Stimulated activated naive CD8-positive, alpha-beta T cell treated with anti-CD3 and anti-CD28 coated beads, Interleukin-15, Interleukin-2, amounts not matched to agents 100 ng/mL and 50 ng/mL, for 24 hours (primary cell): Measurements from ENCODE around the gene CNNM4.

Experiments used
- H3K27ac Mint-ChIP-seq: one replicate; pipeline ENCODE4 v1.8.0; 2021; ENCODE audit warnings: mild to moderate bottlenecking, mixed read lengths
- H3K27me3 Mint-ChIP-seq: one replicate; pipeline ENCODE4 v1.8.0; 2021; ENCODE audit warnings: mixed read lengths
- H3K36me3 Mint-ChIP-seq: one replicate; pipeline ENCODE4 v1.8.0; 2021; ENCODE audit warnings: low read depth, mixed read lengths
- H3K4me1 Mint-ChIP-seq: one replicate; pipeline ENCODE4 v1.8.0; 2021; ENCODE audit warnings: low read depth, mixed read lengths
- H3K4me3 Mint-ChIP-seq: one replicate; pipeline ENCODE4 v1.8.0; 2021; ENCODE audit warnings: mild to moderate bottlenecking, mixed read lengths
- H3K9me3 Mint-ChIP-seq: one replicate; pipeline ENCODE4 v1.8.0; 2021; ENCODE audit warnings: mixed read lengths

Gene CNNM4

DNA sequence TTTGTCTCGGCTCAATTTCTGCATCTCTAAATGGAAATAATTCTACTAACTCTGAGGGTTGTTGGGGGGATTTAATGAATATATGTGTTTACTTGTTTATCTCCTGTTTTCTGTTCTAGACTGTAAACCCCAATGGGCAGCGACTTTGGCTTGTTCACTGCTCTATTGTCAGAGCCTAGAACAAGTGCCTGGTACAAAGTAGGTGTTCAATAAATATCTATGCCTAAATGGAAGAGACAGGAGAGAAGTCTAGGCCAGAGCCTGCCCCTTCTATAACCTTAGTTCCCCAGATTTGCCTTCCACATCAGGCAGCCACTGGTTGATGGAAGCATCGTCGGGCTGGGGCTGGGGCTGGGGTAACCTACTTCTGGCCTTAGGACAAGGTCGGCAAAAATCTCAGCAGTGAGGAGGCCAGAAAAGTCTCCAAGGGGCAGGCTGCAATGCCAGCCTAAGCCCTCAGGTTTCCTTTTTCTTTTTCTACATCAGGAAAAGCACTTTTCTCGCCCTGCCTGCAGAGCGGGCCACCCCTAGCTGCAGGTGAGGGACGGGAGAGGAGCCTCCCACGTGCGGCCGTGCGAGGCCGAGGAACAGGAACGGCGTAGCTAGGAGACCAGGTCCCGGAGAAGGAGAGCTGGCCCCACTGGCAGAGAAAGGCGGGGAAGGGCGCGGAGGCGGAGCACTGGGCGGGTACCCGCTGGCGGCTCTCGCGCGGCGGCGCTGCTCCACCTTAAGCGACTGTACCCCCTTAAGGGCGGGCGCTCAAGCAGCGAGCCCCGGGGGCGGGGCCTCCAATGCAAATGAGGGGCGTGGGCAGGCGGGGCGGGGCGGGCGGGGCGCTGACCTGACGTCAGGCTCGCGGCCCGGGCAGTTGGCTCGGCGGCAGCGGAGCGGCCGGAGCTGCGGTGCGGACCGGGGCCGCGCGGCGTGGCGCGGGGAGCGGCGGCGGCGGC, at the start of gene CNNM4:
CNNM4 (plus strand) TSS at position 867 of the 950 bp plus-strand sequence. CDS start 98 bp downstream, outside the sequence.
- no peaks in the 10 kb centered on the region for H3K27me3 Mint-ChIP-seq
- H3K27ac Mint-ChIP-seq = peak within 1 kb of the TSS; percentile 83
- H3K4me3 Mint-ChIP-seq = peak within 1 kb of the TSS; percentile 82
- peaks cover 50% of the 10 kb centered on the region for H3K4me1 Mint-ChIP-seq
- H3K9me3 Mint-ChIP-seq = no peaks in the 10 kb centered on the region
- no peaks in the 10 kb centered on the region for H3K36me3 Mint-ChIP-seq

DNA sequence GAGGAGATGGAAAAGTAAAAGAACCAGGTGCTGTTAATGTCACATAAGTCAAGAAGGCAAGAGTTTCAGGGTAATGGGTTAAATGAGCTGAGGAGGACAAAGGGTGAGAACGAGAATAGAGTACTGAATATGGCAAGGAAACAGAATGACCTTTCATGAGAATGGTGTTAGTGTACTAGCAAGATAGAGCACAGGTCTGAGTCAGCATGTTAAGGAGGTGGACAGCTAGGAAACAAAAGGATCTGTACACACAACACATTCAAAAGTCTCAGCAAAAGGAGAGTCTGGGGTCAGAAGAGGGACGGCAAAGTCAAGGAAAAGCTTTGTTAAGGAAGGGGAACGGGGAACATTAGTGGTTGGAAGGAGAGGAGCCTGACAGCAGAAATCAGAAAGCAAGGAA, 49.7 kb upstream of the CNNM4 start:
- Mint-ChIP-seq H3K27ac (peak overlapping the region; percentile 49), H3K4me1 (no peaks in the 10 kb centered on the region), H3K4me3 (no peak overlapping the region), H3K36me3 (peaks cover 39% of the 10 kb centered on the region), H3K27me3 (no peaks in the 10 kb centered on the region), H3K9me3 (no peaks in the 10 kb centered on the region)

DNA sequence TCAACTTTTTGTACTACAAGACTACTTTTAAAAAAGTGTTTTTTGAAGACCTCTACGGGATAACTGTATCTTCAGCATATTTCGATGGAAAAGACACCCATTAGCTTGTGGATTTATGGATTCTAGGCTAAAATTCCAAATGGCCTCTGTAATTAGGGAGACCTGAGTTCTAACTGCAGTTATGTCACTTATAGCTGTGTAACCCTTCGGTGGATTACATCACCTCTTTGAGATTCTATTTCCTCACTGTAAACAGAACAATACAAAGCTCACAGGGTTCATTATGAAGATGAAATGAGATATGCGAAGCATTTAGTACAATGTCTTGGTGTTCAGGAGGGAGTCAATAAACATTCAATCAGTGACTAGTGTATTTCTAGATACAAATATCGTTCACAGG, 45.0 kb upstream of the CNNM4 start:
- H3K4me3 Mint-ChIP-seq = no peak overlapping the region
- no peaks in the 10 kb centered on the region for H3K27me3 Mint-ChIP-seq
- H3K9me3 Mint-ChIP-seq = no peaks in the 10 kb centered on the region
- H3K4me1 Mint-ChIP-seq = no peaks in the 10 kb centered on the region
- H3K27ac Mint-ChIP-seq = no peak overlapping the region
- peaks cover 12% of the 10 kb centered on the region for H3K36me3 Mint-ChIP-seq

DNA sequence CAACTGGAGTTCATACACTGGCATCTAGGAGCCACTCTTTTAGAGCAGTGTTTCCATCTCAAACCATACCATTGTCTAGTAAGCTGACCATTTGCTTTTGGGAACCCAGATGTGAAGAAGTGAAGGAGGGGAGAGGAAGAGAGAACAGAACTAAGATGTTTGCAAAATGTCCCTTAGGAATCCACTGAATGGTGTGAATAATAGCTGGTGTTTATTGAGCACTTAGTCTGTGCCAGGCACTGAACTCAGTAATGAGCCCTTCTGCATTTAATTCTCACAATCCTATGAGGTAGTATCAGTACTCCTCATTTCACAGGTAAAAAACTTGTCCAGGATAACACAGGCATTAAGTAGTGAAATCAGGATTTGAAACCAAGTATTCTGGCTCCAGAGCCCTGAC, 44.3 kb upstream of the CNNM4 start:
- H3K36me3 Mint-ChIP-seq = peaks cover 9% of the 10 kb centered on the region
- no peaks in the 10 kb centered on the region for H3K27me3 Mint-ChIP-seq
- H3K27ac Mint-ChIP-seq = no peak overlapping the region
- H3K4me1 Mint-ChIP-seq = no peaks in the 10 kb centered on the region
- H3K4me3 Mint-ChIP-seq = no peak overlapping the region
- H3K9me3 Mint-ChIP-seq = no peaks in the 10 kb centered on the region

DNA sequence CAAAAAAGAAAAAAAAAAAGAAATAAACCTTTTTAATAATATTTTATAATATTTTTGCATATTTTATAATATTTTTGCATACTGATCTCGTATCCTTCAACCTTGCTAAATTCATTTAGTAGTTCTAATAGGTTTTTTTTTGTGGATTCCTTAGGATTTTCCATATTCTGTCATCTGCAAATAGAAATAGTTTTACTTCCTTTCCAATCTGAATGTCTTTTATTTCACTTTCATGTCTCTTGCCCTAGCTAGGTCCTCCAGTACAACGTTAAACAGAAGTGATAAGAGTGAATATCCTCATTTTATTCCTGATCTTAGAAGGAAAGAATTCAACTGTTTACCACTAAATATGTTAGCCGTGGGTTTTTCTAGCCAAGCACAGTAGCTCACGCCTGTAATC, 34.6 kb upstream of the CNNM4 start:
- Mint-ChIP-seq H3K27ac (no peak overlapping the region), H3K4me3 (no peak overlapping the region), H3K9me3 (no peaks in the 10 kb centered on the region), H3K4me1 (no peaks in the 10 kb centered on the region), H3K36me3 (peaks cover 32% of the 10 kb centered on the region), H3K27me3 (no peaks in the 10 kb centered on the region)

DNA sequence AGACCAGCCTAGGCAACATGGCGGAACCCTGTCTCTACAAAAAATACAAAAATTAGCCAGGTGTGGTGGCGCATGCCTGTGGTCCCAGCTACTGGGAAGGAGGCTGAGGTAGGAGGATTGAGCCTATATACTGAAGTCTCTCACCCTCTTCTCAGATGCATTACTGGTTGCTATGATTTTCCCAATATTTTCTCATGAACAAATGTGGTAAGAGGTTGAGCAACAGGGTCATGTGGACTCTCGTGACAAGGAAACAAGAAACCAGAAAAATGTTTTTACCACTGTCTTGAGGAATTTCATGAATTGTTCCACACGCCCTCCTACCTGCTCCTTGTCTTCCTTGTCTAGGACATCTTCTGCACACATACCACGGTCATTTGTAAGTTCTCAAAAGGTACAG, 33.3 kb upstream of the CNNM4 start:
- Mint-ChIP-seq H3K4me3 (no peak overlapping the region), H3K27me3 (no peaks in the 10 kb centered on the region), H3K36me3 (peaks cover 36% of the 10 kb centered on the region), H3K27ac (no peak overlapping the region), H3K4me1 (no peaks in the 10 kb centered on the region), H3K9me3 (no peaks in the 10 kb centered on the region)

DNA sequence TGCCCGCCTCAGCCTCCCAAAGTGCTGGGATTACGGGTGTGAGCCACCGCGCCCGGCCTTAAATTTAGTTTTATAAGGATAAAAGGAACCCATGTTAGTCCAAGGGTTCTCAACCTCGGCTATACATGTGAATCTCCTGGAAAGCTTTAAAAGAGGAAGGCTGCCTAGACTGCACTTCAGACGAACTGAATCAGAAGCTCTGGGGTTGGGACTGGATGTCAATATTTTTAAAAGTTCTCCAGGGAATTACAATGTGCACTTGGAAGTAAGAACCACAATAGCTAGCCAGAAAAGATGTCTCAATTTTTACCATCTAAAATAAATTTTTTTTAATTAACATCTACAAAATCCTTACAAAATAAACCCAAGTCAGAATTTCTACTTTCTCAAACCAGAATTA, 31.0 kb upstream of the CNNM4 start:
- Mint-ChIP-seq H3K27ac (no peak overlapping the region), H3K4me3 (no peak overlapping the region), H3K36me3 (peaks cover 37% of the 10 kb centered on the region), H3K9me3 (no peaks in the 10 kb centered on the region), H3K27me3 (no peaks in the 10 kb centered on the region), H3K4me1 (no peaks in the 10 kb centered on the region)

DNA sequence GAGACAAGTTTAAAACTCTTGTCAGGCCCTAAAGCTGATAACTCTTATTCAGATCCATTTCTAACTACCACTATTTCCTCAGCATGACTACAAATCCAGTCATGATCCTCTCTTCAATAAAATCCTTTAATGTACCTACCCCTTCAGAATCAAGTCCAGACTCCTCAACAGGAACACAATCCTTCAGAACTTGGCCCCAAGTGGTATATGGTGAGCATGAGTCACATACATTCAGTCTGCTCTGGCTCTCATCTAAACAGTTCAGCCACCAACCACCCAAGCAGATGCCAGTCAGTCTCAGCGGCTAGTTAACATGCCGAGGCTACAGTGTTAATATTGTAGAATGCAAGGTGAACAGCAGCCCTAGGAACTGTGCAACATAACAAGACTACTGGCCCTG, 30.5 kb upstream of the CNNM4 start:
- H3K4me3 Mint-ChIP-seq = no peak overlapping the region
- H3K4me1 Mint-ChIP-seq = peaks cover 3% of the 10 kb centered on the region
- H3K9me3 Mint-ChIP-seq = no peaks in the 10 kb centered on the region
- no peak overlapping the region for H3K27ac Mint-ChIP-seq
- peaks cover 38% of the 10 kb centered on the region for H3K36me3 Mint-ChIP-seq
- no peaks in the 10 kb centered on the region for H3K27me3 Mint-ChIP-seq

DNA sequence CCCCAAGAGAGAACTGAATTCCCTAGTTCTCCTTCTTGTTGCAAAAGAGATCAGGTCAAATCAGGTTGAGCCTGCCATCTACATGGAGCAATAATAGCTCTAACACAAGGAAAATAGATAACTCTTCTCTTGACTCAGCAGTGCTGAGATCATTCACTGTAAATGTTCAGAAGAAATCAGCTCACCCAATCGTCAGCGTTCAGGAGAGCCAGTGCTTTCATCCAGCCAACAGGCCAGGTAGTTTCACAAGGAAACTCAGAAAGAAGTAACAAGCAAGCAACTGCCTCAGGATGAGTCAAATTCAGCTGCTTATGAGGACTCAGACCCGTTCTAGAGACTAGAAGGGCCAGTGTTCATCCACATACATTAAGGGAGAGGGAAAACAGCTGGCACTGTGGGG, 26.8 kb upstream of the CNNM4 start:
- no peaks in the 10 kb centered on the region for H3K9me3 Mint-ChIP-seq
- no peaks in the 10 kb centered on the region for H3K27me3 Mint-ChIP-seq
- peaks cover 34% of the 10 kb centered on the region for H3K36me3 Mint-ChIP-seq
- H3K4me1 Mint-ChIP-seq = peaks cover 14% of the 10 kb centered on the region
- no peak overlapping the region for H3K27ac Mint-ChIP-seq
- H3K4me3 Mint-ChIP-seq = no peak overlapping the region

DNA sequence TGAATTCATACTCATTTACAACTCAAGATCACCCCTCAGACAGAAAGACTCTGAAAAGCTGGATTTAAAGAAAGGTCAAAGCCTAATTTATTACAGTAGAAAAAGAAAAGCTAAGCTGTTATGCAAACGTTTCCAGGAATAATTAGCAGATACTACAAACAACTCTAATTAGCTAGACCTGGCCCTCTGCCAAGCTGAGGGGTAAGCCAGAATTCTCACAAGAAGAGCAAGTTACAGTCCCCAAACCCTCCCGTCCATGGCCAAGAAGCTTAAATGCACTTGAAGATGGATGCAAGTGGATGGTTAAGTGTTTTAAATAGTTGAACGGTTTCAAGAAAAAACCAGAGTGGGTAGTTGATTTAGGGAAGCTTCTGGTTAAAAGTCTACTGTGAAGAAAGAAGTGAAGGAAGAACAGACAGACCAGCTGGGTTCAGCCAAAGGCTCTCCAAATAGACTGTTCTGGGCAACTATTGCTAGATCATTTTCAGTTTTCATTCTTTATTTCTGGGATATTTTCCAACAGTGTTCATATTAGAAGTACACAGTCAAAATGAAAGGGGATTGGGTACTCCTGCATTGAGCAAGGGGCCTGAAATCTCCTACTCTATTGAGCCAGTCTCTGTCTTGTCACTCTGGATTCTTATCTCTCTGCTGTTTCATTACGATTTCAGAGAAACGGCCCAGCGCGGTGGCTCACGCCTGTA, 25.7 kb upstream of the CNNM4 start:
- peaks cover 26% of the 10 kb centered on the region for H3K4me1 Mint-ChIP-seq
- H3K9me3 Mint-ChIP-seq = no peaks in the 10 kb centered on the region
- H3K4me3 Mint-ChIP-seq = no peak overlapping the region

DNA sequence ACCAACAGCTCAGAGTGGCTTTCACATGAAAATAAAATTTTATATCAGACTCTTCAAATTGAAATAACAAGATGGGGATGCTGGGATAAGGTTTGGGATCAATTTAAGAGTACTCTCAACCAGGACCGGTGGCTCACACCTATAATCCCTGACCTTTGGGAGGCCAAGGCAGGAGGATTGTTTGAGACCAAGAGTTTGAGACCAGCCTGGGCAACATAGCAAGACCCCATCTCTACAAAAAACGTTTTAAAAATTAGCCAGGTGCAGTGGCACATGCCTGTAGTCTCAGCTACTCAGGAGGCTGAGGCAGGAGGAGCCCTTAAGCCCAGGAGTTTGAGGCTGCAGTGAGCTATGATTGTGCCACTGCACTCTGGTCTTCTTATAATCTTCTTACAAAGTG, 23.5 kb upstream of the CNNM4 start:
- Mint-ChIP-seq H3K4me3 (no peak overlapping the region), H3K4me1 (peaks cover 38% of the 10 kb centered on the region), H3K27ac (no peak overlapping the region), H3K36me3 (peaks cover 22% of the 10 kb centered on the region), H3K27me3 (no peaks in the 10 kb centered on the region), H3K9me3 (no peaks in the 10 kb centered on the region)

More for the DNA sequence above, 25.7 kb upstream of the CNNM4 start:
- peaks cover 30% of the 10 kb centered on the region for H3K36me3 Mint-ChIP-seq
- H3K27me3 Mint-ChIP-seq = no peaks in the 10 kb centered on the region
- H3K27ac Mint-ChIP-seq = no peak overlapping the region

DNA sequence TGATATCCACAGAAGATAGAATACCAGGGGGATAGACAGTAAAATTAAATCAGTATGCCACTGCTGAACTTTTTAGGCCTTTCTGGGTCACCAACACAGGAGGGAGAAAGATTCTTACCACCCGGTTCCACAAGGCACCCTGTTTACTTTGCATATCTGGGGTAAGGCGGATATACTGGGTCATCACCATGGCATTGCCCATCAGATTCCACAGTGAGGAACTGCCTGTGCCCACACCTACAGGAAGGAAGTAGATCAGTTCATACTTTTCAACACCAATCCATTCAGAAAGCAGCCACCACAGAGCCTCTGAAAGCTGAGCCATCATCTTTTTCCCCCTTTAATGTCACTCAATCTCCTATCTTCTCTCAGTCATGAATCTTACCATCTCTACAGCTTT, 22.9 kb upstream of the CNNM4 start:
- Mint-ChIP-seq H3K27ac (peak overlapping the region; percentile 63), H3K4me3 (peak overlapping the region; percentile 1), H3K36me3 (peaks cover 20% of the 10 kb centered on the region)

DNA sequence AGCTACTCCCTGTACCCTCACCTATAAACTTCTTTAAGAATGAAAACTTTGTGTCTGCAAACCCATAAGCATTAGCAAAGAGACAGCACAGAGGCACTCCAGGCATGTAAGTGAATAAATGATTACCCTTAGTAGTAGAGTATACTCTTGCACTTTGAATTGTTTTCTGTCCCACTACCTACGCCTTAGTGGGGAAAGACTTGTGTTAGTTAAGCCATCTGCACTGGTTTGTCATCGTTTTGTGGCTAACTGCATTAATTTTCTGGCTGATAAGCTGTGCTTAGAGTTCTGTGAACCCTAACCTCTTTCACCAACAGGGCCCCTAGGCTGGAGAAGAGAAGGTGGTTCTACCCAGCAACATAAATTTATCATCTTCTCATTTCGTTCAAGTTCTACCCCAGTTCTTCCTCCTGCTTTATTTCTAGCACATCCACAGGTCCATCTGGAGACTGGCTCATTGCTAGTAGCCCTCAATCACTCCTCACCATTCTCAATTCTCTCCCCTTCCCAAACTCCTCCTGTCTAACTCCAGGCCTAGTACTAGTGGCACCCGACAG, 21.5 kb upstream of the CNNM4 start:
- no peaks in the 10 kb centered on the region for H3K27me3 Mint-ChIP-seq
- no peaks in the 10 kb centered on the region for H3K9me3 Mint-ChIP-seq
- peak overlapping the region; percentile 99 for H3K4me3 Mint-ChIP-seq
- H3K27ac Mint-ChIP-seq = peak overlapping the region; percentile 92
- peaks cover 12% of the 10 kb centered on the region for H3K36me3 Mint-ChIP-seq
- H3K4me1 Mint-ChIP-seq = peaks cover 38% of the 10 kb centered on the region

More for the DNA sequence above, 22.9 kb upstream of the CNNM4 start:
- H3K4me1 Mint-ChIP-seq = peaks cover 38% of the 10 kb centered on the region
- H3K9me3 Mint-ChIP-seq = no peaks in the 10 kb centered on the region
- no peaks in the 10 kb centered on the region for H3K27me3 Mint-ChIP-seq

DNA sequence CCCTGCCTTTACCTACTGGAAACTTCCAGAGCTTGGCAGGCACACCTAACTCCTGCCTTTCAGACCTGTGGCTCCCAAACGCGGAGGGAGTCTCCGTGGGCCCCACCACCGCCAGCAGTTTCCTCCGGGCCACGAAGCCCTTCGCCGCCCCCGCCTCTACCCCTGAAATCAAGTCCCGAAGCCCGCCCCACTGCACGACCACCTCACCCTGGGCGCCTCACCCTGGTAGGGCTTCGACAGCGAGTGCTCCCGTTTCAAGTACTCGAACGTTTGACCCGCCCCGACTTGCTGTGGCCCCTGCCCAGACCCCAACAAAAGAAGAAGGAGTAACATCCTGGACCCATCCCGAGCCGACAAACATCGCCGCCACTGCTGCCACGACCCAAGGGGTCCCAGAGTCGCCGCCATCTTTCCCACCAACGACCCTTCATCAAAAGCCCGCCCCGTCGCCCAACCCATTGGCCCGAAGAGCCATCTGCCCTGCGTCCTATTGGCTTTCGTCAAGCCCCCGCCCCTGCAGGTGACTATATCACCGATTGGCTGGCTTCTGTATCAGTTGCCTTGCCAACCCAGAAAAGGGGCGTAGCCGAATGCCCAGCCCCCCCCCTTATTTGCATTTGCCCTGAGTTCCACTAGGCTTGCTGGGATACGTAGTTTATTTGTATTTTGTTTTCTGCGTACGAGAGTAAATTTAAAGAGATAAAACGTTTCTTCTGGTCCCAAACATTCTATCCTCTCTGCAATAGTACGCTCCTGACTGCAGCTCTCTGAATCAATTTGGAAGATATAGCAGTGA, 20.9 kb upstream of the CNNM4 start, which contains the start of gene LMAN2L:
LMAN2L (minus strand) TSS at position 432 of the 796 bp plus-strand sequence; CDS start at position 408, 24 bp downstream.
- Mint-ChIP-seq H3K36me3 (peaks cover 8% of the 10 kb centered on the region), H3K27me3 (no peaks in the 10 kb centered on the region), H3K4me3 (peak within 1 kb of the TSS; percentile 99), H3K4me1 (peaks cover 38% of the 10 kb centered on the region), H3K27ac (peak within 1 kb of the TSS; percentile 92), H3K9me3 (no peaks in the 10 kb centered on the region)
